DOHH2 (cell line): ENCODE measurements around the gene PPP1R11.

ENCODE experiments used
- H3F3A ChIP-seq: fragments of 200-600 bp; sonication (generic), shearing (Covaris generic); 2 replicates; pipeline ENCODE4 v1.6.0; 2016; ENCODE audit warnings: antibody characterized with exemption, mild to moderate bottlenecking; ENCODE audit not compliant: control insufficient read depth, insufficient read depth
- H3K27ac ChIP-seq: fragments of 200-600 bp; sonication (generic); 2 replicates; pipeline ENCODE4 v1.5.1; 2014; ENCODE audit warnings: low read depth, mild to moderate bottlenecking, low read length, moderate library complexity
- H3K27me3 ChIP-seq: fragments of 200-600 bp; sonication (generic); 2 replicates; pipeline ENCODE4 v1.6.1; 2014; ENCODE audit warnings: mild to moderate bottlenecking, low read length, mixed read lengths; ENCODE audit not compliant: control insufficient read depth
- H3K36me3 ChIP-seq: fragments of 200-600 bp; sonication (generic); 2 replicates; pipeline ENCODE4 v1.6.1; 2014; ENCODE audit warnings: mild to moderate bottlenecking, low read length, moderate library complexity, mixed read lengths; ENCODE audit not compliant: control insufficient read depth
- H3K4me1 ChIP-seq: fragments of 200-600 bp; sonication (generic); 2 replicates; pipeline ENCODE4 v1.6.1; 2014; ENCODE audit warnings: mild to moderate bottlenecking, low read length, mixed read lengths; ENCODE audit not compliant: control insufficient read depth
- H3K4me2 ChIP-seq: fragments of 200-600 bp; sonication (generic); 2 replicates; pipeline ENCODE4 v1.6.0; 2014; ENCODE audit warnings: mild to moderate bottlenecking, low read length, moderate library complexity
- H3K4me3 ChIP-seq: fragments of 200-600 bp; sonication (generic); 2 replicates; pipeline ENCODE4 v1.5.1; 2014; ENCODE audit warnings: mild to moderate bottlenecking, low read length, mixed read lengths
- H3K79me2 ChIP-seq: fragments of 200-600 bp; sonication (generic); 2 replicates; pipeline ENCODE4 v1.6.1; 2014; ENCODE audit warnings: mild to moderate bottlenecking, low read length, mixed read lengths; ENCODE audit not compliant: control insufficient read depth
- H3K9me2 ChIP-seq: fragments of 200-600 bp; sonication (generic); replicated peaks from 2 replicates; pipeline ENCODE4 v1.6.1; 2014; ENCODE audit warnings: mild to moderate bottlenecking, low read length, mixed read lengths; ENCODE audit not compliant: control insufficient read depth
- H3K9me3 ChIP-seq: fragments of 200-600 bp; sonication (generic); 2 replicates; pipeline ENCODE4 v1.6.1; 2014; ENCODE audit warnings: antibody characterized with exemption, low read length, mixed read lengths; ENCODE audit not compliant: control insufficient read depth, insufficient read depth
- H4K20me1 ChIP-seq: fragments of 200-600 bp; sonication (generic); 2 replicates; pipeline ENCODE4 v1.6.0; 2014; ENCODE audit warnings: low read depth, mild to moderate bottlenecking, antibody characterized with exemption, low read length, moderate library complexity; ENCODE audit not compliant: control insufficient read depth, insufficient read depth
- CTCF ChIP-seq: fragments of 200-600 bp; sonication (generic); IDR thresholded peaks from one replicate; pipeline ENCODE4 v1.5.1; 2014; ENCODE audit warnings: antibody characterized with exemption, mild to moderate bottlenecking, low read depth, low read length; ENCODE audit not compliant: poor library complexity, severe bottlenecking
- EZH2phosphoT487 ChIP-seq: fragments of 200-600 bp; sonication (generic); IDR thresholded peaks from 2 replicates; pipeline ENCODE4 v1.6.1; 2017; ENCODE audit warnings: borderline replicate concordance, mild to moderate bottlenecking, antibody characterized with exemption, low read length, moderate library complexity, mixed read lengths

The PPP1R11 gene

DNA sequence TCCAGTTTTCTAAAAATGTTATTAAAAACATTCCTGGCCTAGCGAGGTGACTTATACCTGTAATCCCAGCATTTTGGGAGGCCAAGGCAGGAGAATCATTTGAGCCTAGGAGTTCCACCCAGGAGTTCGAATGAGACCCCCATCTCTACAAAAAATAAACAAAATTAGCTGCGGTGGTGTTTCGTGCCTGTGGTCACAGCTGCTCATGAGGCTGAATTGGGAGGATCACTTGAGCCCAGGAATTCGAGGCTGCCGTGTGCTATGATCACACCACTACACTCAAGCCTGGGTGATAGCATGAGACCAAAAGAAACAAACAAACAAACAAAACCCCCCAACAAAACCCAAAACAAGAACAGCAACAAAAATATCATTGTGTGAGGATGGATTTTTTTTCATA is 25.8 kb upstream of the PPP1R11 start:
- Histone ChIP-seq H3K27ac (no peak overlapping the region), H3K4me2 (no peak overlapping the region), H3K9me3 (no peaks in the 10 kb centered on the region), H3K4me1 (no peaks in the 10 kb centered on the region), H3F3A (no peaks in the 10 kb centered on the region), H3K79me2 (no peaks in the 10 kb centered on the region), H4K20me1 (no peaks in the 10 kb centered on the region), H3K4me3 (no peak overlapping the region), H3K27me3 (no peaks in the 10 kb centered on the region), H3K36me3 (no peaks in the 10 kb centered on the region), H3K9me2 (no peaks in the 10 kb centered on the region)
- TF ChIP-seq EZH2phosphoT487 = no peak
- no peak for TF ChIP-seq CTCF

DNA sequence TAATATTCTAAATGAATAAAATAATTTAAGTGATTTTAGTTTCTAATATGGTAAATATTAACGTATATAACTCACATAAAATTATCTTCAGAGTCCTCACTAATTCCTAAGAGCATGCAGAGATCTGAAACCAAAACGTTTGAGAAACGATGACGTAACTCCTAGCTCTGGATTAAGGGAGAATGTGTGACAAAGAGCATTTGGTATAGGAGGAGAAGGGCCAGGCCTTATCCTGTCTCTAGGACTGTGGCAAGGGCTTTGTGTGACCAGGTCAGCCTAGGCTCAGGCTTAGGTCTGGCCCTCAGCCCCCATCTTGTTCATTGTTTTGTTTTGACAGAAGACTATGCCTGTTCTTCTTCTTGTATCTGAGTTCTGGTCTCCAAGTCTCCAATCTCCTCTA is 25.2 kb upstream of the PPP1R11 start:
- Histone ChIP-seq H3K27me3 (no peaks in the 10 kb centered on the region), H3K4me2 (no peak overlapping the region), H3K79me2 (no peaks in the 10 kb centered on the region), H4K20me1 (no peaks in the 10 kb centered on the region), H3K4me3 (no peak overlapping the region), H3K9me3 (no peaks in the 10 kb centered on the region), H3K4me1 (no peaks in the 10 kb centered on the region), H3K27ac (no peak overlapping the region), H3K9me2 (no peaks in the 10 kb centered on the region), H3K36me3 (no peaks in the 10 kb centered on the region), H3F3A (no peaks in the 10 kb centered on the region)
- TF ChIP-seq EZH2phosphoT487 = no peak
- TF ChIP-seq CTCF = no peak

DNA sequence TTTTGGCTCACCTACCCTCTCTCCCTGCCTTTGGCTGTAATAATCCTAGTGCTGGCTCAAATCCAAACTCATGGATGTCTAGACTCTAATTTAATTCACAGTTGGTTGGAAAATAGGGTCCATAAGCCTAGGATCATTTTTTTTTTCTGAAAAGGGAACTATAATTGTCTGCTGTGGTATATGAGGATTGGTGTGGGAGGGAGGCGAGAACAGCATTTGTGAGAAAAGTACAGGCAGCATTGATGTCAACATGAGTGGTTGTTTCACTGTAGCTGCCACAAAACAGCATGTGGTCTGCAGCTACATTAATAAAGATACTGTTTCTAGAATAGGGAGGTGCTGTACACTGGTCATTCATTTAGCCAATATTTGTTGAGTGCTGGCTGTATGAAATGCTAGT is 24.5 kb upstream of the PPP1R11 start:
- Histone ChIP-seq H3K4me1 (no peaks in the 10 kb centered on the region), H3K27me3 (no peaks in the 10 kb centered on the region), H3K36me3 (no peaks in the 10 kb centered on the region), H4K20me1 (no peaks in the 10 kb centered on the region), H3K9me2 (no peaks in the 10 kb centered on the region), H3F3A (no peaks in the 10 kb centered on the region), H3K4me3 (no peak overlapping the region), H3K4me2 (no peak overlapping the region), H3K9me3 (no peaks in the 10 kb centered on the region), H3K27ac (no peak overlapping the region), H3K79me2 (no peaks in the 10 kb centered on the region)
- TF ChIP-seq EZH2phosphoT487 (no peak), CTCF (no peak)

- Histone ChIP-seq H3K79me2 (no peaks in the 10 kb centered on the region), H3F3A (no peaks in the 10 kb centered on the region), H4K20me1 (no peaks in the 10 kb centered on the region), H3K36me3 (no peaks in the 10 kb centered on the region), H3K4me3 (no peak overlapping the region), H3K4me1 (no peaks in the 10 kb centered on the region), H3K9me3 (no peaks in the 10 kb centered on the region), H3K4me2 (no peak overlapping the region), H3K27ac (no peak overlapping the region), H3K9me2 (no peaks in the 10 kb centered on the region), H3K27me3 (no peaks in the 10 kb centered on the region)
- TF ChIP-seq CTCF (no peak), EZH2phosphoT487 (no peak)
Measured at GRCh38 chr6:30042914-30043313, 24.1 kb upstream of the PPP1R11 start.
